HL-60 (cell line): ENCODE results near the gene PLPPR4.

Source experiments
- CTCF ChIP-seq: IDR thresholded peaks from one replicate; pipeline ENCODE4 v1.5.1; 2011; ENCODE audit warnings: low read length, control low read depth, inconsistent platforms; ENCODE audit not compliant: insufficient read depth
- POLR2AphosphoS5 ChIP-seq: IDR thresholded peaks from 2 replicates; pipeline ENCODE4 v1.6.1; 2012; ENCODE audit warnings: low read depth

DNA sequence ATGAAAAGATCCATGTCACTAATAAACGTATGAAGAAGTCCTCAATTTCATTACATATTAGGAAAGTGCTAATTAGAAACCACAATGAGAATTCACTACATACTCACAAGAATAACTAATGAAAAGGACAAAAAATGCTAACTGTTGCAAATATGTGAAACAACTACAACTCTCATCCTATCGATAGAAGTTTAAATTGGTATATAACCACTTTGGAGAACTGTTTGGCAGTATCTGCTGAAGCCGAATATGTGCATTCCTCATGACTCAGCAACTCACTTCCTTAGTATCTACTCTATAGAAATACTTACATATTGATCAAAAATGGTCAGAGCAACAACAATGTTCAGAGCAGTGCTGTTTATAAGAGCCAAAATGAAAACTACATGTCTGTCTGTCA, 66.8 kb downstream of the PLPPR4 start:
- TF ChIP-seq POLR2AphosphoS5 (no peak), CTCF (no peak)
